Cardiac fibroblast (primary cell): ENCODE results near the gene ALKBH5.

Experiments used
- DNase-seq, 2 donors: peaks; one replicate each; pipeline versions ENCODE4 v3.0.0 to v3.0.0-alpha.2; 2010; ENCODE audit warnings: low read depth in 2 of 2
- H3K4me3 ChIP-seq, 2 donors: replicated peaks in 1 of 2; 1 replicate in 1 of 2; 2 replicates in 1 of 2; pipeline ENCODE4 v1.5.1; 2011; ENCODE audit warnings: low read depth in 2 of 2, low read length in 2 of 2, mild to moderate bottlenecking in 2 of 2, moderate library complexity in 1 of 2
- TF ChIP-seq, protein P1 (sequence below): IDR thresholded peaks from one replicate; pipeline ENCODE4 v1.5.1; 2011; ENCODE audit warnings: low read depth, mild to moderate bottlenecking, low read length, inconsistent platforms

Gene ALKBH5

DNA sequence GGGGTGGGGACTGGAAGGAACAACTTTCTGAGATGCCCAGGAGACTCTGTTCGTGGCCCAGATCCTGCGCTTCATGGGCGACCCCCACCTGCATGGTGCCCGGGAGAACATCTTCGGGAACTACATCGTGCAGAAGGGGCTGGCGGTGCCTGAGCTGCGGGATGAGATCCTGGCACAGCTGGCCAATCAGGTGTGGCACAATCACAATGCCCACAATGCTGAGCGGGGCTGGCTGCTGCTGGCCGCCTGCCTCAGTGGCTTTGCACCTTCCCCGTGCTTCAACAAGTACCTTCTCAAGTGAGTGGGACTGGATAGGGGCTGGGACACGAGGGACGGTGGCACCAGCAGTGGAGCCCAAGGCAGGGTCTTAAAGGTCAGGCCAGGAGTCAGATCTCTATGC lies 37.8 kb upstream of the ALKBH5 start:
- no peak overlapping the region for H3K4me3 ChIP-seq
- TF ChIP-seq, protein P1, sequence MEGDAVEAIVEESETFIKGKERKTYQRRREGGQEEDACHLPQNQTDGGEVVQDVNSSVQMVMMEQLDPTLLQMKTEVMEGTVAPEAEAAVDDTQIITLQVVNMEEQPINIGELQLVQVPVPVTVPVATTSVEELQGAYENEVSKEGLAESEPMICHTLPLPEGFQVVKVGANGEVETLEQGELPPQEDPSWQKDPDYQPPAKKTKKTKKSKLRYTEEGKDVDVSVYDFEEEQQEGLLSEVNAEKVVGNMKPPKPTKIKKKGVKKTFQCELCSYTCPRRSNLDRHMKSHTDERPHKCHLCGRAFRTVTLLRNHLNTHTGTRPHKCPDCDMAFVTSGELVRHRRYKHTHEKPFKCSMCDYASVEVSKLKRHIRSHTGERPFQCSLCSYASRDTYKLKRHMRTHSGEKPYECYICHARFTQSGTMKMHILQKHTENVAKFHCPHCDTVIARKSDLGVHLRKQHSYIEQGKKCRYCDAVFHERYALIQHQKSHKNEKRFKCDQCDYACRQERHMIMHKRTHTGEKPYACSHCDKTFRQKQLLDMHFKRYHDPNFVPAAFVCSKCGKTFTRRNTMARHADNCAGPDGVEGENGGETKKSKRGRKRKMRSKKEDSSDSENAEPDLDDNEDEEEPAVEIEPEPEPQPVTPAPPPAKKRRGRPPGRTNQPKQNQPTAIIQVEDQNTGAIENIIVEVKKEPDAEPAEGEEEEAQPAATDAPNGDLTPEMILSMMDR: no peak
- DNase-seq: no peak

DNA sequence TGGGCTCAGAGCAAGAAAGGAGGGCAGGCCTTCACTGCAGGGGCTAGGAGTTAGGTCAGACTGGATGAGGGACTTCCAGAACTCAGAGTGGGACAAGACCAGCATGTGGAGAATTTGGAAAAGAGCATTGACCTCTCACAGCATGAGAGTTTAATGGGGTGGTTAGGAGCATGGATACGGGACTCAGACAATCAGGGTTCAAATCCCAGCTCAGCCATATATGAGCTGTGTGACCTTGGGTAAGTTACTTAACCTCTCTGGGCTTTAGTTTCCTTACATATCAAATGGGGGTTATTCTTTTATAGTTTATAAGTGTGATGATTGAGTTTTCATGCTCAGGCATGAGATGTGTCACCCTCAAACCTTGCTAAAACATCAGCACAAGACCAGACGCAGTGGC lies 37.4 kb upstream of the ALKBH5 start:
- no peak overlapping the region for H3K4me3 ChIP-seq
- no peak for DNase-seq
- TF ChIP-seq, protein P1: no peak

GRCh38 chr17:18146980-18147379 lies 36.6 kb upstream of the ALKBH5 start:
- H3K4me3 ChIP-seq: no peak overlapping the region
- no peak for DNase-seq
- TF ChIP-seq, protein P1: no peak

DNA sequence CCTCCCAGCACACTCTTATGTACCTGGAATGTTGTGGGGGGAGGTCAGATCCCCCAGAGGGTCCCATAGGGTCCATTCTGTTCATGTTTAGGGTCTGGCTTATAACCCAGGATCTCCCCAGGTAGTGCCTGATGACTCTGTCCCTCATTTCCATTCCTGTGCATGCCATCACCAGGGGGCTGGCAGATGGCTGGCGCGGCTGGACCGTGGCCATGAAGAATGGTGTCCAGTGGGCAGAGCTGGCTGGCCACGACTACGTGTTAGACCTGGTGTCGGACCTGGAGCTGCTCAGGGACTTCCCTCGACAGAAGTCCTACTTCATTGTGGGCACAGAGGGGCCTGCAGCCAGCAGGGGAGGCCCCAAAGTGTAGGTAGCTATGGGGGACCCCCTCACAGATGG lies 35.0 kb upstream of the ALKBH5 start:
- TF ChIP-seq, protein P1: no peak
- no peak for DNase-seq
- H3K4me3 ChIP-seq: no peak overlapping the region

- H3K4me3 ChIP-seq: no peak overlapping the region
- TF ChIP-seq, protein P1: no peak
- no peak for DNase-seq
Observed at GRCh38 chr17:18151290-18151689, 32.3 kb upstream of the ALKBH5 start.

DNA sequence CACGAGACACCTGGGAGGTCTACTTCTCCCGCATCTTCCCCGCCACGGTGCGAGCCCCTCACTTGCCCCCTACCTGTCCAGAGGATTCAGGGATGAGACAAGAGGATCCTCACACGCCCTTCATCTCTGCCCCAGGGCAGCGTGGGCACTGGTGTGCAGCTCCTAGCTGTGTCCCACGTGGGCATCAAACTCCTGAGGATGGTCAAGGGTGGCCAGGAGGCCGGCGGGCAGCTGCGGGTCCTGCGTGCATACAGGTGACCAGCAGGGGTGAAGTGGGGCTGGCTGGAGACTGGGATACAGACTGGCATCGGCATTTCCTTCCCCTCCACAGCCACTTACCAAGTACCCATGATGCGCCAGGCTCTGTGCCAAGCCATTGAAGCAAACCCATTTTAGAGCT lies 28.4 kb upstream of the ALKBH5 start:
- DNase-seq: no peak
- H3K4me3 ChIP-seq: no peak overlapping the region
- TF ChIP-seq, protein P1: no peak
